Activated effector memory CD4-positive, alpha-beta T cell treated with Interleukin-2 at 50 U/mL for 16 hours (primary cell): Measurements from ENCODE around the gene S1PR5.
"Not testable (repeated sequence)": the region's sequence is repeated elsewhere in the genome, so short reads cannot be mapped to it uniquely, and the experiment has no call there.

ENCODE experiments used
- DNase-seq: peaks from one replicate; pipeline ENCODE4 v3.0.0-alpha.2; 2020

S1PR5 gene, protein sequence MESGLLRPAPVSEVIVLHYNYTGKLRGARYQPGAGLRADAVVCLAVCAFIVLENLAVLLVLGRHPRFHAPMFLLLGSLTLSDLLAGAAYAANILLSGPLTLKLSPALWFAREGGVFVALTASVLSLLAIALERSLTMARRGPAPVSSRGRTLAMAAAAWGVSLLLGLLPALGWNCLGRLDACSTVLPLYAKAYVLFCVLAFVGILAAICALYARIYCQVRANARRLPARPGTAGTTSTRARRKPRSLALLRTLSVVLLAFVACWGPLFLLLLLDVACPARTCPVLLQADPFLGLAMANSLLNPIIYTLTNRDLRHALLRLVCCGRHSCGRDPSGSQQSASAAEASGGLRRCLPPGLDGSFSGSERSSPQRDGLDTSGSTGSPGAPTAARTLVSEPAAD

DNA sequence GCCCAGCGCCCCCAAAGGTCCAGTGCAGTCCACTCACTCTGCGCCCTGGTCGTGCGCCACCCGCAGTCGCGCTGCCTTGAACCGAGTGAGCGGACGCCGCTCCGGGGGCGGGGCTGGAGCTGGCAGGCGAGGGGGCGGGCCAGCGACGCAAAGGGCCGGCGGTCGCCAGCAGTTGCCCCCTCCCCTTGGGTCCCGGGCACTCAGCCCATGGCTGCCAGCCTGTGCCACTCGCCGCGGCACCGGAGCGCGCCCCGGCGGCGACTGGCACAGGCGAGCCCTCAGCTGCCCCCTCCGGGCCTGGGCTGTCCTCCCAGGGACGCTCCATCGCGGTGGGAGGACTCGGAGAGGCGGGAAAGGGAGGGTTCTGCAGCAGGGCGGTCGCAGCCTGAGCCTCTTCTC, at the start of gene S1PR5:
S1PR5 (minus strand) TSS at position 87 of the 399 bp plus-strand sequence. CDS start 2,436 bp downstream, outside the sequence.
- DNase-seq, result no peak

DNA sequence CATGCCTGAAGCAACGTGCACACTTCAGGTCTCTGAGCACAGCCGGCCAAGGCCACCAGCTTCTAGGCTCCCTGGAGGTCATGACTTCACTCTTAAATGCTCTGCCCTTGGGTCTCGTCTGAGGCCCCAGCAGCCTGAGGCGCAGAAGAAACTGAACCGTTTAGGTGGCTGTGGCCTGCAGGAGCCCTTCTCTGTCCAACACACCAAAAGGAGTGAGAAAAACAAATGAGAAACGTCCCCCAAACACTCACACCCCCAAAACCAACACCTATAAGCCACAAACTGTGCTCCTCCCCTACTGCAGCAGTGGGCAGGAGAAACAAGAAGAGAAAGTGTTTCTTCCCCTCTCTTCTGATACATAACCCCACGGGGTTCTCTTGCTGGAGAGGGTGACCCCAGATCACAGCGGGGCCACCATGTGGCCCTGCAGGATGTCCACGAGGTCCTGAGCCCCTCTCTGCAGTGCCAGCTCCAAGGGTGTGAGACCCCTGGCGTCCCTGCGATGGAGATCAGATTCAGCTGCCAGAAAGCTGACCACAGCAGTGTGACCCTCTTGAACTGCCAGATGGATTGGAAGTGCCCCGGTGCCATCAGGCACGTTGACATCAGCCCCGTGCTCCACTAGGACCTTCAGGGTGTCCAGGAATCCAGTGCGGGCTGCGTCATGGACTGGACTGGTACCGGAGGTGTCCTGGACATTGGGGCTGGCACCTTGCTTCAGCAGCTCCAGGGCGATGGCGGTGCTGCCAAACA, 49.6 kb upstream of the S1PR5 start:
- DNase-seq, result peak; percentile 41

DNA sequence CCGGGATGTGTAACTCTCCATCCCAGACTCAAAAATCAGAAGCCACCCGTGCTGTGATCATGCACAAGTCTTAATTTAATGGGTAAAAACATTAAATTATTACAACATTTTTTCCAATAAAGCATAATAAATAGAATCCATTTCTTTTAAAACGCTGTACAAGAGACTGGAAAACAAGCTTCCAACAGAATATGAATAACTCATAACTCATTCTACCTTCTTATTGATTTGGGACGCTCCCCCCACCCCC, 49.1 kb upstream of the S1PR5 start:
- DNase-seq, result no peak

DNA sequence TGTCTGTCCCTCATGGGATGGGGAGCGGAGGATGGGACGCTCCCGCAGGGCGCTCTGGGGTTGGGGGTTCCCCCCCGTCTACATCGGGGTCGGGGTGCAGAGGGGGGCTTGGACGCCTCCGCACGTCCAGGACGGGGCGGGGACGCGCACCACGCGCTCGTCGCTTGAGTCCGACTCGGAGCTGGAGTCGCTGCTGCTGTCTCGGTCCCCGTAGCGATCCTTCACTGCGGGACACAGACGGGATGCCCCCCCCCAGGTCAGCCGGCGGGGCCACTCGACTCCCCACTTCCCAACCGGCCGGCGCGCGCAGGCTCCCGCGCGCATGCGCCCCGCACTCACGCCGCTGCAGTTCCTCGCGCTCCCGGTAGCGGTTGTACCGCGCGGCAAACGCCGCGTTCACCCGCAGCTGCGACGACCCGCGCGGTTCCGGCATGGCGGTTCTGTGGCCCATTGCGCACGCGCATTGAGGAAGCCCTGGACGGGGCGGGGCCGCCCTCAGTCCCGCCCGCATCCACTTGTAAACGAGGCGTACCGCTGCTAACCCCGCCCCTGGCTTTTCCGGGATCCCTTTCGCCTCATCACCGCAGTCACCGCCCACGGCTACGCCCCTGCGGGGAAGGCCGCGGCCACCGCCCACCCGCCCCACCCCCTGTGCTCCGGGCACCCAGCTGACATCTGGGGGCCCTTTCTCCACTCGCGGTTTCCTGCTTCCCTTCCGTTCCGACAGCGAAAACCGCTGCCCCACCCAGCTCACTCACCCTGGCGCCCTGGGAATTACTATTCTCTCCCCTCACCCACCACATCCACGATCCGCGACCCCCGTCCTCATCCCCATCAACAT, 48.5 kb upstream of the S1PR5 start, which contains the start of gene KRI1:
KRI1 (minus strand) TSS at position 444 of the 841 bp plus-strand sequence; CDS start at position 433, 11 bp downstream.
- peak; percentile 99 for DNase-seq

DNA sequence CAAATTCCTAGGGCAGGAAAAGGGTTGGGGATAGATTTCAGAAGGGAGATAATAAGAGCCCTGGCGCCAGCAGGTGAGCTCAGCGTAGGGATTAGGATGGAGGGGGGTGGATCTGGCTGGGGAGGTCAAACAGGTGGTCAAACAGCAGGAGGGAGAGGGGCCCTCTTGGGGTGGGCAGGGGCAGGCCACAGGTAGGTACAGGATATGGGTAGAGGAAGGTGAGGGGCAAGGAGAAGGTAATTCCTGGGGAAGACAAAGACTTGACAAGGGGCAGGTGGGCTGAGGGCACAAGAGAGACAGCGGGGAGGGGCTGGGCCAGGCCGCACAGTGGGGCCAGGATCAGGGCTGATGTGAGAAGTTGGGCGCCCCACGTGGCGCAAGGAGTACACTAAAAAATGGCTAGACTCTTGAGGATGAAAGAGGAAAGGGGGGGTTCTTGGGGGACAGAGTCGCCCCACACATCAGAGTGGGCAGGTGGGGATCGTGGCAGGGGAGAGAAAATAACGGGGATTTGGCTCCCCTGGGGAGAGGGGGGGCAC, 47.9 kb upstream of the S1PR5 start:
- DNase-seq, result peak; percentile 39

DNA sequence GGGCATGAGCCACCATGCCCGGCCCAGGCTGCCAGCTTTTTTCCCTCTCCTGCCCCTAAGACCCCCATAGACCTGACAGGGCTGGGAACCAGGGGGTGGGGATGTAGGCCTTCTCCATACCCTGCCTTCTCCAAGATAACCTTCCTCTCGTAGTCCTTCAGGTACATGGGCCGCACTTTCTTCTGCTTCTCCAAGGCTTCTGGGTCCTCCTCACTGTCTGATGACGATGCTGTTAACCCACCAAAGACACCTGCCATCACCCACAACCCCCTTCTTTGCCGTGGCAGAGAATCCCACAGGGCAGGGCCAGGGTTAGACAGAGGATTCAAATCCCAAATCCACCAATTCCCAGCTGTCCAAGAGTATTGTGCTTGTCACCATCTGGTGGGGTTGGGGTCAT, 45.4 kb upstream of the S1PR5 start:
- DNase-seq, result no peak

DNA sequence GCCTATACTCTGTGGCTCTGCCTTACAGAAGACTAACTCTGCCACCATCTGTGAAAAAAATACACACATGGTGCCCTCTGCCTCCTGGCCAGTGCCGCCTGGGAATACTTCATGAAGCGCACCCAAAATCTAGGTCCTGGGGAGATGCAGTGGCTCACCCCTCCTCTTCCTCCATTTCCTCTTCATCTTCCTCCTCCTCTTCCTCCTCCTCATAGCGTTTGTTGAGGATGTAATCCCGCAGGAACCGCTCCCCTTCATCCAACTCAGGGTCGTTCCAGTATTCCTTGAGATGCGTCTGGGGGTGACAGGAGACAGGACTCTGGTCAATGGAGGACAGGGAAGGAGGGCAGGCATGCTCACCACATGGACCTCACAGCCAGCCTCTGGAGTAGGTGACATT, 42.9 kb upstream of the S1PR5 start:
- DNase-seq, result no peak

DNA sequence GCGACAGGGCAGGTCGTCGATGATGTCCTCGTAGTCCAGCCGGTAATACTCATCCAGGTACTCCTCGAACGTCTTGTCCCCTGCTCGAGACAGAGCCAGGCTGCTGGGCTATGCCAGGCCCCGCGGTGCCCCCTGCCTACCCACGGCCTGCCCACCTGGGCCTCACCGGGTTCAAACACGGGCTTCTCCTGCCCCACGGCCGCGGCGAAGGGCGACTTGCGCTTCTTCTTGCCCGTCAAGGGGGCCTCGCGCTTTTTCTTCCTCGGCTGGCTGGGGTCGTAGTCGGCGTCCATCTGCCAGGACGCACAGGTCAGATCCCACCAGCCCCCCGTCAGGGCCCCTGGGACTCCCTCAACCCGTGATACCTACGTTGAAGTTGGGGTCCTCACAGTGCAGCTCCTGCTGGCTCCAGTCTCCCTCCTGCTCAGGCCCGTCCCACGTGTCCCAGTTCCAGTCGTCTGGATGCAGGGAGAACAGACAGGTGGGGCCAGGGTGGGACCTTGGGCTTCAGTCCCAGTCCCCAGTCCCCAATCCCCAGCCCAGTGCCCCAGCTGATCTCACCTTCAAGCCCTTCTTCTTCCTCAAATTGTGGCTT, 40.5 kb upstream of the S1PR5 start:
- DNase-seq, result no peak

DNA sequence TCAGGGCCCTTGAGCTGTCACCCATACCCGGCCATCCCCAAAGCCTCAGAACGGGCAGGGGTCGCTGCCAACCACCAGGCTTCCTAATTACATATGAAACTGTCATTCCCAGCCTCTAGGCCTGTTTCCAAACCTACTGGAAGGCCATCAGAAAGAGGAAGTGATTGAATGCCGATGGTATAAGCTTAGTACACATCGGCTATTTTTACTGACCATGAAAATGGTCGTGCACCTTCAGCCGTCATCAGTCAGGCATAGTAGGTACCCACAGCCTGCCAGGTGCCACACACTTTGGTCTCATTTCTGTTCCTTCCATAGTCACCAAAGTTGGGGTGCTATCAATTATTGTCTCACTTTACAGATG, 38.3 kb upstream of the S1PR5 start:
- DNase-seq, result no peak

DNA sequence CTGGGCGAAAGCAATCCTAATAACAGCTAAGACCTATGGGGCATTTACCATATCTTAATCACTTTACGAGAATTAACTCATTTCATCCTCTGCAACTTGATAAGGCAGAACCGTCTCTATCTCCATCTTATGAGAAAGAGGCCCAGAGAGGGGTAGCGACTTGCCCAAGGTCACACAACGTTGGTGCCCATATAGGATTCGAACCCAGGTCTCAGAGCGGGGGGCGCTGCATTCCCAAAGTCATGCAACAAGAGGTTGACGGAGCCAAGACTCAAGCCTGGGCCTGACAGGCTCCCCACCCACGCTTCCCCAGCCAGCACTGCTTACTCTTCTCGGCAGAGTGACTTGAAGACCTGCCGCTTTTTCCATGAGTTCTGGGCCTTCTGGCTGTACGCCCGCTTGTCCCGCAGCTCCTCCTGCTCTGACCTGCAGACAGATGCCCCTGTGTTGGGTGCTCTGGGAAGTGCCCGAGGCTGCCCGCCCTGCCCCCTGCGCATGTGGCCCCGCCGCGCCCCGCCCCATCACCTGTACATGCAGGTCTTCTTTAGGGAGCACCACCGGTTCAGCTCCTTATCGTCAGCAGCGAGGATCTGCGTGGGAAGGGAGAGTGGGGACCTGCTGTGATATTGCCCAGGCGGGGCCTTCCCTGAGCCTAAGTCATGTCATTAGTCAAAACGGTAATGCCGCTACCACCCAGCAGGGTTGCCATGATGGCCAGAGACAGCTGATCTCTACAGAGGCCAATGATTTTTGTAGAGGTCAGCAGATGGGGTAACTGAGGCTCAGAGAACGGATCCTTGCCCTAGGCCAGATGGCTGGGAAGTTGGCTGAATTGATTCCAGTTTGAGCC, 37.7 kb upstream of the S1PR5 start:
- no peak for DNase-seq

DNA sequence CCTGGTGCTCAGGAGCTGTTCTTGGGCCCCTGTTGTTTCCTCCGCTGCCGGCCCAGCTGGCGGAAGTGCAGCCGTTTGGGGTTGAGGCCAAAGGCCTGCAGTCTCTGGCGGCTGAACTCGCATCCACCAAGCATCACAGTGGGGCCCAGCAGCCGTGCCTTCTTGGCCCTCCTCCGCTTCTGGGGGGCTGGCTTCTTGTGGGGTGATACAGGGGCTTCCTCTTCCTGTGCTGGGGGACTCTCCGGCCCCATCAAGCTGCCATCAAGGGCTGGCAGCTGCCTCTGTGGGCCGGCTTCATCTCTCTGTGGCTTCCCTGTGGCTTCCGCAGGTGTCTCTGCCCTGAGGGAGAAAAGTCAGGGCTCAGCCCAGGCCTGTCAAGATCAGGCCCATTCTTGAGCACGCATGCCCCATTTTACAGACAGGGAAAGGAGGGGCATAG, 36.7 kb upstream of the S1PR5 start:
- peak; percentile 51 for DNase-seq

DNA sequence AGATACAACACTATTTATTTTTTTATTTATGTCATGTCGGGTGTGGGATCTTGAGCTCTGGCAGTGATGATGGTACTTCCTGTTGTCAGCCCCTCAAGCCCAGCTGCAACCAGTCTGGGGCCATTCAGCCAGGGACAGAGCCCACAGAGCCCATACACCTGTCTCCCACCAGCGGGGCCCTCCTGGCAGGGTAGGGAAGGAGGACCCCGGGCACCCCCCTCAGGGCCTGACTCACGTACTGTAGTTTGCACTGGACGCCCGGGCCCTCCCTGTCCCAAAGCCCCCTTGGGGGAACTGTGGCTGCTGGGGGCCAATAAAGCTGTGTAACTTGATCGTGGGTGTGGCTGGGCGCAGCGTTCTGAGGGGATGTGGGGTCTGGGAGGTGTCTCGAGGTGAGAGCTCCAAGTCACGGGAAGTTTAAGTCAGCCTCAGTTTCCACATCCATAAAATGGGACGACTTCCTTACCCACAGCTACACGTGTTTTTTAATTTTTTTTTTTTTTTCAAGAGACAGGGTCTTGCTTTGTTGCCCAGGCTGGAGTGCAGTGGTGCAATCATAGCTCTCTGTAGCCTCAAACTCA, 35.9 kb upstream of the S1PR5 start:
- DNase-seq, result no peak

DNA sequence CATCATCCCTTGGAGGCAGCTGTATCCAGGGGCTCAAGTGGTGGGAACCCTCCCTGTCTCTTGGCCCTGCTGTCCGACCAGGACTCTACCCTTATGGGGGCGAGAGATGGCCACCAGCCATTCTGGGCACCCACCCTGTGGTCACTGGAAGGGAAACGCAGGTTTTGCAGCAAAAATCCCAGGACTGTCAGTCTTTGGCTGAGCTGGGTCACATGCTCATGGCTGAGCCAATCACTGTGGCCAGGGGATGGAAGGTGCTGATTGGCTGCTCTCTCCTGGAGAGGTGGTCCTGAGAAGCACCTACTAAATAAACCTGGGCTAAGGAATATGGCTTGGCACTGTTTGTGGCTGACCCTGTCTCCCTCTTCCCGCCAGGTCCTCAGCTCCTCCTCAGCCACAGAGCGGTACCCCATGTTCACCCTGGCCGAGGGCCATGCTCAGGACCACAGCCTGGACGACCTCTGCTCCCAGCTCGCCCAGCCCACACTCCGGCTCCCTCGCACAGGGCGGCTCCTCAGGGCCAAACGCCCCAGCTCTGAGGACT, 35.3 kb upstream of the S1PR5 start:
- no peak for DNase-seq

DNA sequence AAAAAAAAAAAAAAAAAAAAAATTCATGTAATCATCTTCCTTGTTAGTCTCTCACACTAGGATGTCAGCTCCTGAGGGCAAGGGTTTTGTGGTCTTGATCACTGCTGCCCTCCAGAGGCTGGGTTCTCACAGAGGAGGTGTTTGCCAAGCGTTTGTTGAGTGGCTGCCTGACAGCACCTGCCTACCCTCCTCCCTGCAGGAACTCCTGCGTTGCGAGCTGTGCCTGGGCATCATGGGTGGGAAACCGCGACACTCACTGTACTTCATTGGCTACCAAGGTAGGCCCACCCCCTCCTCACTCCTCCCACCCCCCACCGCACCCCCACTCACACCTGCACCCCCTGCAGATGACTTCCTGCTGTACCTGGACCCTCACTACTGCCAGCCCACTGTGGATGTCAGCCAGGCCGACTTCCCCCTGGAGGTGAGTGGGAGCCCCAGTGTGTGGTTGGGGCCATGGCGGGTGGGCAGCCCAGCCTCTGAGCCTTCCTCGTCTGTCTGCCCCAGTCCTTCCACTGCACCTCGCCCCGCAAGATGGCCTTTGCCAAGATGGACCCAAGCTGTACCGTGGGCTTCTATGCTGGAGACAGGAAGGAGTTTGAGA, 34.6 kb upstream of the S1PR5 start:
- DNase-seq, result no peak

DNA sequence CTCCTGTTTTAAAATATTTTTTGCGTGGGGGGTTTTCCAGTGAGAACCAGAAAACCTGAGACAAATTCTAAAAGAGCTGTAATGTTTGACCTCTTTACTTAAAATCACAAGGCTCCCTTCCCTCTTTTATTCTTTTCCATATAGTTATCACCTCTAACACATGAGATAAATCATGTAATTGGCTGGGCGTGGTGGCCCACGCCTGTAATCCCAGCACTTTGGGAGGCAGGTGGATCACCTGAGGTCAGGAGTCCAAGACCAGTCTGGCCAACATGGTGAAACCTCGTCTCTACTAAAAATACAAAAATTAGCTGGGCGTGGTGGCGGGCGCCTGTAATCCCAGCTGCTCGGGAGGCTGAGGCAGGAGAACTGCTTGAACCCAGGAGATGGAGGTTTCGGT, 33.8 kb upstream of the S1PR5 start:
- not testable (repeated sequence) for DNase-seq

DNA sequence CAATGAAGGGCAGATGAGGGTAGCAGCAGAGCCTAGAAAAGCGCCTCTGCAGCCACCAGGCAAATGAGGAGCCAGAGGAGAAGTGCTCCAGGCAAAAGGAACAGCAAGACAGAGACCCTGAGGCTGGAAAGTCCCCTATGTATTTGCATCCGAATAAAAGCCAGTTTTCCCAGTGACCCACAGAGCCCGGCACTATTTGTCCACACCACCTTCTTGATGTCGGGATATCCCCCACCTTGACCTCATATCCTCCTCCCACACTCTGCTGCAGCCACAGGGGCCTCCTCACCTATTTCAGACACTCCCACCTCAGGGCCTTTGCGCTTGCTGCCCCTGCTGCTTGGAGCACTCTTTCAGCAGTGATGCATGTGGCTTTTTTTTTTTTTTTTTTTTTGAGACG, 33.1 kb upstream of the S1PR5 start:
- DNase-seq, result no peak

DNA sequence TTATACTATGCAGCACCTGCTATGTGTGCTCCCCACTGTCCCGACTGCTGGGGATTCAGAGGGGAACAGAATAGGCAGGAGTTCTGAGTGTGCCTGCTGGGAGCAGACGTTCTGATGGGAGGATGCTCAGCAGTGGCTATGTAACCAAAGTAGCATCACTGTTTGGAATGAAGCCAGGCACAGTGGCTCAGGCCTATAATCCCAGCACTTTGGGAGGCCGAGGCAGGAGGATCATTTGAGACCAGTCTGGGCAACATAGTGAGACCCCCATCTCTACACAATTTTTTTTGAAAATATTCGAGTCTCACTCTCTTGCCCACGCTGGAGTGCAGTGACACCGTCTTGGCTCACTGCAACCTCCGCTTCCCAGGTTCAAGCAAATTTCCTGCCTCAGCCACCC, 32.5 kb upstream of the S1PR5 start:
- DNase-seq, result no peak

DNA sequence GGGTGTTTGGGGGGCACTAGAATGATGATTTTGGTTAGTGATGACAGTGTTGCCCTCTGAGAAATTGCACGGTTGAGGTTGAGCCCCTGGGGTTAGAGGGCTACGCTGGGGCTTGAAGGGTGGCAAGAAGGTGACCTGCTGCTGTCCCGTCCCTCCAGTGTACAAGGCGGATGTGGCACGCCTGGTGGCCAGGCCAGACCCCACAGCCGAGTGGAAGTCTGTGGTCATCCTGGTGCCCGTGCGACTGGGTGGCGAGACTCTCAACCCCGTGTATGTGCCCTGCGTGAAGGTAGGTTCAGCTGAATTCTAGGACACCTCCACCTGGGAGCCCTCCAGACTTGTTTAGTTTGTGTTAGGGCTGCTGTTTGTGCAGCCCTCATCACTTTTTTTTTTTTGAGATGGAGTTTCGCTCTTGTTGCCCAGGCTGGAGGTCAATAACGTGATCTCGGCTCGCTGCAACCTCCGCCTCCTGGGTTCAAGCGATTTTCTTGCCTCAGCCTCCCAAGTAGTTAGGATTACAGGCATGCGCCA, 31.6 kb upstream of the S1PR5 start:
- DNase-seq, result no peak

DNA sequence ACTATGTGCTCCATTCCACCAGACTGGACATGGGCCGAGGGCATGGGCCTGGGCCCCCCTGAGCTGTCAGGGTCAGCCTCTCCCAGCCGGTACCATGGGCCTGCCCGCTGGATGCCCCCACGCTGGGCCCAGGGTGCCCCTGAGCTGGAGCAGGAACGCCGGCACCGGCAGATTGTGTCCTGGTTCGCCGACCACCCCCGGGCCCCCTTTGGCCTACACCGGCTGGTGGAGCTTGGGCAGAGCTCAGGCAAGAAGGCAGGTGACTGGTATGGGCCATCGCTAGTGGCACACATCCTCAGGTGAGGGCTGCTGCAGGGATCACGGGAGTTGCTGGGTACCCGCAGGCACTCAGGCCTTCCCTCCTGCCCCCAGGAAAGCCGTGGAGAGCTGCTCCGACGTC, 29.6 kb upstream of the S1PR5 start:
- DNase-seq, result no peak

DNA sequence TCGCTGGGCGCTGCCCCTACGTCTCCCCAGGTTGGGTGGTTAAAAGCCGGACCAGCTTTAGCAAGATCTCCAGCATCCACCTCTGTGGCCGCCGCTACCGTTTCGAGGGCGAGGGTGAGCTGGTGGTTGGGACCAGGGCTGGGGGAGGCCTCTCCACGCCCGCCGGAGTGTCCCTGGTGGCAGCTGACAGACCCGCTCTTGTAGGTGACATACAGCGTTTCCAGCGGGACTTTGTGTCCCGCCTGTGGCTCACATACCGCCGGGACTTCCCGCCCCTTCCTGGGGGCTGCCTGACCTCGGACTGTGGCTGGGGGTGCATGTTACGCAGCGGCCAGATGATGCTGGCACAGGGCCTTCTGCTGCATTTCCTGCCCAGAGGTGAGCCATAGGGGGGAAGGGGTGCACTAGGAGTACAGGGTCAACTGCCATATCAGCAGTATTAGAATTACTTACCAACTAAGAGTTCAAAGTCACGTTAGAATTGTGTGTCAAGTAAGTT, 27.6 kb upstream of the S1PR5 start:
- no peak for DNase-seq
